Left forelimb (tissue), 1 donor: Measurements from ENCODE around the gene INAVA.

Source experiments
- DNase-seq: peaks from one replicate; pipeline ENCODE4 v3.0.0-alpha.2; 2018; ENCODE audit warnings: low spot score

INAVA gene, protein sequence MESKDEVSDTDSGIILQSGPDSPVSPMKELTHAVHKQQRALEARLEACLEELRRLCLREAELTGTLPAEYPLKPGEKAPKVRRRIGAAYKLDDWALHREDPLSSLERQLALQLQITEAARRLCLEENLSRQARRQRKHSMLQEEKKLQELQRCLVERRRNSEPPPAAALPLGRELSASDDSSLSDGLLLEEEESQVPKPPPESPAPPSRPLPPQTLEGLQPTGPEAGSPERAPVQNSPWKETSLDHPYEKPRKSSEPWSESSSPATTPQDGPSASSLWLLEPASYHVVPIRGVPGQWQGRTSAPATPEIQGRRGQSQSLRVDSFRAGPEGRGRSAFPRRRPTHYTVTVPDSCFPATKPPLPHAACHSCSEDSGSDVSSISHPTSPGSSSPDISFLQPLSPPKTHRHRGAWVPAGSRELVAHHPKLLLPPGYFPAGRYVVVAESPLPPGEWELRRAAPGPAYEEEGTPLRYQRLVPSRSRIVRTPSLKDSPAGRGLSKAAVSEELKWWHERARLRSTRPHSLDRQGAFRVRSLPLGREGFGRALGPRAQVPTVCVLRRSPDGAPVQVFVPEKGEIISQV

DNA sequence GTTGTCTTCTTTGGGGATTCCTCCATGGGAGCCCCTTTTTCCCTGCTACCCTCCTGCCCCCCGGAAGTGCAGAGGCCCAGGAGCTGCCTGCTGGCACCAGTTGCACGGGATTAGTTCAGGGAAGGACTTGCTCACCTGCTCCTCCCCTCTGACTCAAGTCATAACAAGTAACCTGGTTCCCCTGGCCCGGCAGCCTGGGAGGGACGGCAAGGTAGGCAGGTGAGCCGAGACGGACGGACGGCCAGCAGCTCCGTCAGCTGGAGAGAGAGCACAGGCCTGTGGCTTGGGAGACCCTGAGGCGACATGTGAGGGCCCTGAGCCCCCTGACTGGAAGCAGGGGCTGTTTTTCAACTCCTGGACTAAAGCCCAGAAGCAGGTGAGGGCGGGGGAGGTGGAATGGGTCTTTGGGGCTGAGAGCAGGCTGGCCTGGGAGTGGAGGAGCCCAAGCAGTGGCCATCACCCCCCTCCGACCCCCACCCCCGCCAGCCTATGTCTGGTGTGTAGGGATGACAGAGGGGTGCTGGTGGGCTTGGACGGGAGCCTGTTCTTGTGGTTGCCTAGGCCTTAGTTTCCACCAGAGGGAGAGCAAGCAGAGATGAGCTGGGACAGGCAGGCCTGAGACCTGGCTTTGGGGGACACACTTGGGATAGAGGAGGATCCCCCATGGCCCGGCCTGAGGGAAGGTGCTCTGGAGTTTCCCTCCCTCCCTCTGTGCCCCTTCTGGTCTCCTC is at the start of gene INAVA:
INAVA (plus strand) TSS at position 189 of the 731 bp plus-strand sequence. CDS start 3,501 bp downstream, outside the sequence.
- no peak for DNase-seq

DNA sequence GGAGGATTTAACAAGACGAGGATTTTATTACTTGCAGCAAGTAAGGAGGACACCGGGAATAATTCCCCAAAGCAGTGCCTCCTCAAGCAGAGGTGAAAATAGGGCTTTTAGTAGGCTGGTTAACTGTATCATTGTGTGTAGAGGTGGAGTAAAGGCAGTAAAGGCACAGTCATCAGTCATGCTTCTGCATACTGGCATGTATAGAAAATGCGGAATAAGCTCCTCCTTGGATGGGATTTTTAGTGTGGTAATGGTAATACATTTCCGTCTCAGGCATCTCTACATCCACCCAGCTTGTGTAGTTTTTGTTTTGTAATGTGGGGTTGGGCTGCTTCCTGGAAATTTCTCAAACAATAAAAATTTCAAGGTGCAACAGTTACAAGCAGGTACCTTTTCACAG is 49.3 kb upstream of the INAVA start:
- no peak for DNase-seq

DNA sequence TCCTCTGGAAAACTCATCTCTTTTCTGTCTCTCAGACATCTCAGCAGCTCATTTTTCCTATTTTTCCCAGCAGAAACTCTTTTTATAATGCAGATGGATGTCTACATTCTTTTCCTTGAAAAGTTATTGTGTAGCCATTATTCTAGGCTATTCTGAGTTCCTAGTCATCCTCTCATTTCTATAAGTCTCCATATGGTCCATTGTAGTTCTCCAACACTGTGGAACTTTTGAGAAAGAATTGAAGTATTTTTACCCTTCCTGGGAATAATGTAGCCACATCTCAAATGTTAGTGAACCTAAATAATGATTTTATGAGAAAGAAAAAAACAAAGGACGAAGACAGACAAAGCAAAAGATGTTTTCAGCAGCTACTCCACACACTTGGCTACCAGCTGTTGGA is 48.3 kb upstream of the INAVA start:
- no peak for DNase-seq

DNA sequence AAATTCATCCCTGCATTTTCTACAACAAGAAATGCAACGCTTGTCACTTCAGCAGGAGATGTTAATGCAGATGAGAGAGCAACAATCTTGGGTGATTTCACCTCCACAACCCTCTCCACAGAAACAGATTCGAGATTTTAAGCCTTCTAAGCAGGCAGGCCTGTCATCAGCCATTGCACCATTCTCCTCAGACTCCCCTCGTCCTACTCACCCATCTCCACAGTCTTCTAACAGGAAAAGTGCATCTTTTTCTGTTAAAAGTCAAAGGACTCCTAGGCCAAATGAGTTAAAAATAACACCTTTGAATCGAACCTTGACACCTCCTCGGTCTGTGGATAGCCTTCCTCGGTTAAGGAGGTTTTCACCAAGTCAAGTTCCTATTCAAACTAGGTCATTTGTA is 45.3 kb upstream of the INAVA start:
- DNase-seq, result no peak

DNA sequence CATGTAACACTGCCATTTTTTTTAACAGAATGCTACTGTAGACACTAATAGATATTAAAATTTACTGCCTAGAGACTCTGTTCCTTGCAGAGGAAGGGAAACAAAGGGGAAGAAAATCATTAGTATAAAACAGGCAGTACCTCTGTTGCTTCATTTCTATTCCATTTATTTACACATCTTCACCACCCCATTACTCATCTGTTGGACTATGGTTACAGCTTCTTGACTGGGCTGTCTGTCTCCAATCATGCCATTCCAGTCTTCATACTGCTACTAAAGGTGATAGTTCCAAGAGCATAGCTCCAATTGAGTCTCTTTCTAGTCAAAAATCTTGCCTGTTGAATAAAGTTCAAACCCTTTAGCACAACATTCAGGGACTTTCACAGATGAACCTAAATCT is 44.1 kb upstream of the INAVA start:
- no peak for DNase-seq

DNA sequence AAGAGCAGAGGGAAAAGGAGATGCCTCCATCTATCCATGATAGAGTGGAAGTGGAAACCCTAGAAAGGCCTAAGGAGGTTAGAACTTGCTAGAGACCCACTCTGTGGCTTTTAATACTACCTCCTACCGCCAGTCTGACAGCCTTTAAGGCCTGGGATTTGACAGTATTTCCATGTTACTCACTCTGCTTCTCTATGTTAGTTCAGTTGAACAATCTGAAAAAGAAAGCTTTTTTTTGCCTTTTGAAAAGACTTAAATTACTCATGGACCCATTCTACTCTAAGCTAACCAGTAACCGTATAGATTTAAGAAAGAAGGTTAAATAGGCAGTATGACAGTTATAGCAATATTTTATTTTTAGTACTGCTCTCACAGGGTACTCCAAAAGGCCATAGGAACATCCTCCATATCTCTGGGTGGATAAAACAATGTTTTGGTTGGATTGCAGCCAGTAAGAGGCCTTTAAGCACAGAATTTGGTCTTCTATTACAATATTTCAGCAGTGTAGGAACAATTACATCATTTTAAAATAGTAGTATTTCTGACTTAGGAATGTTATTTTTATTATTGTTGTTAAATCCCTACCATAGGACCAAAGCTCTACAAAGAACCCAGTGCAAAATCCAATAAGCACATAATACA is 37.9 kb upstream of the INAVA start:
- no peak for DNase-seq

DNA sequence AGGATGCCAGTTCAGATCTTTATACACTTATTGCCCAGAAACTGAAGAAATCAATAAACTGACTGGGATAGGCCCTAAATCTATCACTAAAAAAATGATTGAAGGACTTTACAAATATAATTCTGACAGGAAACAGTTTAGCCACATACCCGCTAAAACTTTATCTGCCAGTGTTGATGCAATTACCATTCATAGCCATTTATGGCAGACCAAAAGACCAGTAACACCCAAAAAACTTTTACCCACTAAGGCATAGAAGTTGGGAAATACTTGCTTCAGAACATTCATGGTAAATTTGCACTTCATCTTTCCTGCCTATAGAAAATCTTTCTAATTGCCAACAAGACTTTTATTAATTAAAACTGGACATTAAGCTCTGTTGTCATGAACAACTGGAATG is 36.9 kb upstream of the INAVA start:
- DNase-seq, result no peak

DNA sequence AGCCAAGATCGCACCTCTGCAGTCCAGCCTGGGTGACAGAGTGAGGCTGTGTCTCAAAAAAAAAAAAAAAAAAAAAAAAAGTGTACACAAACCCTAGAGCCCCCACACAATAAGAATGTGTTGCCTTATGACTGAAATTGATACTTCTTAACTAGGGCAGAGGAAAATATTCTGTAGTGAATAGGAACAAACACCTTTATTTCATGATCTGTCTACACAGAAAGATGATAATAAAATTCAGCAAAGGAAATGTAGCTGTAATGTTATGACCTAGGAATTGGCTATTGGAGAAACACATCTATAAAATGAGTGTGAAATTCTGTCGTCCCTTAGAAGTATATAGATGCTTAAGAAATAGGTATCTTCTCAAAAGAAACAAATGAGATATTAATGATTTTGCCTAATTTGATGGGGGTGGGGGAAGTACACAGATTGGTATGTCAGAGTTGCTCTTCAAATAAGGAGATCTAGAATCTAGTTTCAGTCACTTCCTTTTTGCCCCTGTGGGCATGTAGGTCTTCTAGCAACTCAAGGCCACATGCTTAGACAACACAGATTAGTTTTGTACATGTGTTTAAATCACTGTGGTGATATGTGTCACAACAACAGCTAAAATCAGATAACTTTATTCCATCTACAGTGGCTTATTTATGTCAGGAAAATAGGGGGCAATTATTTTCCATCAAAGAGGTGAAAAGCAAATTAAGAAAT is 32.6 kb upstream of the INAVA start:
- DNase-seq, result no peak

DNA sequence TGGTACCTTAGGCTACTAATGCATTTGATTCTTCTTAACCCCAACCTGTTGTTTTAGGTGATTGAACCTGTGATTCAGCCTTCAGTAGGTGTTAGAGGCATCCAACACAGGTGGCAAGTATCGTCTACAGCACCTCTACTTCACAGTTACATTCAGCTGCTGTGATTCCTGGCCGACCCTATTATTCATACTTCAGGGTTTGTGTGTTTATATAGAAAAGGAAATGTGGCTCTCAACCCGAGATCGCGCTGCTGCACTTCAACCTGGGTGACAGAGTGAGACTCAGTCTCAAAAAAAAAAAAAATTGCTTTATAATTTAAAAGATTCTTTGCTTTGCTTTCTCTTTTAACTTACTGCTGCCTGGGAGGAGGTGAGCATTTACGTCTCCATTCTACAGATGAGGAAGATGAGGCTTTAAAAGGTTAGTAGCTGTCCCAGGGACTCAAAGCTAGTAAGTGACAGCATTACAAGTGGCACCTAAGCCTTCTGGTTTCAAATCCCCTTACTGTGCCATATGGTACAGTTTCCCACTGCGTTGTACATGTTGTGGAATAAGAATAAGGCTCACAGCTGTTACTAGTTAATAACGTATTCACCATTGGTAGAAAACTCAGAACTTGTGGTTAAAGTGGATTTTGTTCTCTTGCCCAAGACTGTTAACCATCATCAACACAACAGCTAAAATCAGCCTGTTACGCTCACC is 31.8 kb upstream of the INAVA start:
- no peak for DNase-seq

DNA sequence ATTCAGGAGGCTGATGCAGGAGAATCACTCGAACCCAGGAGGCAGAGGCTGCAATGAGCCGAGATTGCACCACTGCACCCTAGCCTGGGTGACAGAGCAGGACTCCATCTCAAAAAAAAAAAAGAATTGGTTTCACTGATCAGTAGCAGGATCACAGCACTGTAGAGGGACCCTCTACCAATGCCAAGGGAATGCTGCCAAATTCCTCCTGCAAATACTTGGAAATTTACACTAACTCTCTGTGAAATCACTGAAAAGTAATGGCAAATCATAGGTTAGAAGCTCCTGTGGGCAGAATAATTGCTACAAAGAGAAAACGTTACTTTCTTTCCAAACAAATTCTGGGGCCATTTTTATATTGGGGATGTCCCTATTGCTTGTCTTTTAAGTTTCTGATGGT is 28.6 kb upstream of the INAVA start:
- no peak for DNase-seq

DNA sequence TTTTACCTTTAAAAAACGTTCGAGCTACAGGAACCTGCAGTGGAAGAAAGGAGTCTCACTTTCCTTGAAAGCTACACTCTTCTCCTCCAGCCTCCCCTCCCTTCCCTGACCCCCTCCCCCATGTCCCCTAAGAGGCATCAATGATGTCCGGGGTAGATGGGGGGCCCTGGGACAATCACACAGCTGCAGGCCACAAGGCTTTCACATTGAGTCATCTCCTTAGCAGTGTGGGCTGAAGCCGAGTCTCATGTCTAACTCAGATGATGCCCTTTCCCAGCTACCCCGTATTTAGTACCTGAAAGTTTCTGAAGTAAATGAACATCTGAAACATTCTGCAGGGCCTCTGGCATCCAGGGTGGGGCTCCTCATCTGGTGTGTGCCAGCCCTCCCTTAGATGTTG is 28.2 kb upstream of the INAVA start:
- DNase-seq, result no peak

DNA sequence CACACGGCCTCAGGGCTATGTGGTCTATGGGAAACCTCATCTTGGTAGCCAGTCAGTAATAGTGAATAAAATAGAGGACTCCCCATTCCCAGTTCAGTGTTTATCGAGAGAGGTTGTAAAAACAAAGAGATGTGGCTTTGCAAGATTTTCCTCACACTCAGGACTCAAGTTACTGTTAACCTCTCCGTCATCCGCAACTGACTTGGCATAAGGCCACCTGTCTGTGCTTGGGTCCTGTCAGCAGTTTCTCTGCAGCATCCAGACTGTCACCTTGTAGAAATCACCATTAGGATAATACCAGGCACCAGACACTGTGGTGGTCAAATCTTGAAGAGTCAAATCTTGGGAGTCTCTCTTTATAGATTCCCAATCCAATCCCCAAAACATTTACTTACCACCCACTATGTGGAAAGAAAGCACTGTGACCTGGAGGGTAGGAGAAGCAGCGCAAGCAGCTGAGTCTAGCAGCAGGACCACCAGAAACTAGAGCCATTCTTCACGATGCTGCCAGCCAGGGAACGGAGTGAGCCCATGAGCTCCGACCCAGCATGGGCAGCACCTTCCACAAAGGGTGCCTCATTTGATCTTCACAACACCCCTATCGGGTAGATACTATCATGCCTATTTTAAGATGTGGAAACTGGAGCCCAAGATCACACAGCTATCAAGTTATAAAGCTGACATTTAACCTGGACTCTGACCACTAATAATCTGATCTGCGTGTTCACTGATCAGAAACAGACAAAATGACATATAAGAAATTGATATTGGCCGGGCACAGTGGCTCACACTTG is 27.5 kb upstream of the INAVA start:
- no peak for DNase-seq

DNA sequence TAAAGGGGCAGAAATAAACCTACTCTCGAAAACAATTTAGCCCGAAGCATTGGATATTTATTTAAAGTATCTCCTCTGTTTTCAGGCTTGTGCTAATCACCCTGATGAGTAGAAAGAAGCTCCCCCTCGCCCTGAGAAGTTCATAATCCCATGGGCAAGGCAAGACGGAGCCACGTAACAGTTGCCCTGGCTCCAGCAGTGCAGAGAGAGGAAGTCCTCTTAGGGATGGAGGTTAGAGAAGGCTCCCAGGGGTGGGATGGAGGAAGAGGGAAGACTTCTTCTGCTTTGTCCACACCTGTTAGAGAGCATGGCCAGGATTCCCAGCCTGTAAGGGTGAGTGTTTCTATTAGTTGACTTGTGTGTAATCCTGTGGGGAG is 25.3 kb upstream of the INAVA start:
- DNase-seq, result no peak

DNA sequence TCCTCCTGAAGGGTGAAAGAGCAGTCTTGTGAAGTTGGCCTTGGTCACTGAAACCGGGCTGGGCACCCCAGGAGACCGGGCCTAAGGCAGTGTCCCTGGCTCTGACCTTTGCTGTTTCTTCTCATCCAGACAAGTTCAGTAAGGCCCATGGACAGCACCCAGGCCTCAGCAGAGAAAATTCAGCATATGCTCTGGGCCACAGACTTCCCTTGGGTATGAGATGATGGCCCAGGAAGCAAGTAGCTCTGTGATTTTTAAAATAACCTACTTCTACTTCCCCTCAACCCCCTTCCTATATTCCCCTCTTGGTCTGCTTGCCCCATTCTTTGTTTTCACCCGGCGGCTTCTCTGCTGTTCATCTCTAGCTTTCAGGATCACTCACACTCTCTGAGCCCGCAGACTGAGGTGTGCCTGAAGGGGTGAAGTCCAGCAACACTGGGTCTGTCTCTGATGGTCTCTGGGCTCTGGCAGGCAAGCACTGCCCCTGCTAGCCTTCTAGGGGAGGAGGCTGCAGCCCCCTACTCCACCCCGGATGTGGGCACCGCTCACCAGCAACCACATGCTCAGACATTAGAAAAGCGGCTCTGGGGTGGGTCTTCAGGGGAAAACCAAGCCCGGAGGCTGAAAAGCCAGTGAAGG is 24.8 kb upstream of the INAVA start:
- no peak for DNase-seq

DNA sequence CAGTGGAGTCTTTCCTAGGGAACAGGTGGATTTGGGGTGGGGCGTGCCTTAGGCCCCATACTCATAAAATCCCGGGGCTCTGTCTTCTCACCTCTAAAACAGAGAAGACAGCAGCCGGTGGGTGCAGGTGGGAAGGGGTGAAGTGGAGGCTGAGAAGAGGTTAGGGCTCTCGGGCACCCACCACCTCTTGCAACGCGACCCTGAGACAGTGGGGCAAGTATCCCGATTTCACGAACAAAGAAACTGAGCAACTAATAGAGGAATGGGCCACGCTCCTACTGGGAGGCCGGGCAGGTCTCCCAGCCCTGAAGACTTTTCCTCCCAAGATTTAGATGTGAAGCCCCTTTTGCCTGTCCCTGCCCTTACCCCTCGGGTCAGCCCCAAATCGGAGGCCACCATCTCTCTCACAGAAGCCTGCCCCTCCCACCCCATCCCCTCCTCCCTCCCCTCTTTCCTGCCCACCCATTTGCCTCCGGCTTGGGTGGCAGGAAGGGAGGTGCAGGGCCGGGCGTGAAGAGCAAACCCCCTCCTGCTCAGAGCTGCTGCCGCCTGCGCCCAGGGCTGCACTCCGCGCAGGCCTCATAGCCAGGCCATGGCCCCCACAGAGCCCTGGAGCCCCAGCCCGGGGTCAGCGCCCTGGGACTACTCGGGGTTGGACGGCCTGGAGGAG is 22.1 kb upstream of the INAVA start, which contains the start of gene GPR25:
GPR25 (plus strand) TSS at position 536 of the 670 bp plus-strand sequence; CDS start at position 593, 57 bp downstream.
- DNase-seq, result no peak

DNA sequence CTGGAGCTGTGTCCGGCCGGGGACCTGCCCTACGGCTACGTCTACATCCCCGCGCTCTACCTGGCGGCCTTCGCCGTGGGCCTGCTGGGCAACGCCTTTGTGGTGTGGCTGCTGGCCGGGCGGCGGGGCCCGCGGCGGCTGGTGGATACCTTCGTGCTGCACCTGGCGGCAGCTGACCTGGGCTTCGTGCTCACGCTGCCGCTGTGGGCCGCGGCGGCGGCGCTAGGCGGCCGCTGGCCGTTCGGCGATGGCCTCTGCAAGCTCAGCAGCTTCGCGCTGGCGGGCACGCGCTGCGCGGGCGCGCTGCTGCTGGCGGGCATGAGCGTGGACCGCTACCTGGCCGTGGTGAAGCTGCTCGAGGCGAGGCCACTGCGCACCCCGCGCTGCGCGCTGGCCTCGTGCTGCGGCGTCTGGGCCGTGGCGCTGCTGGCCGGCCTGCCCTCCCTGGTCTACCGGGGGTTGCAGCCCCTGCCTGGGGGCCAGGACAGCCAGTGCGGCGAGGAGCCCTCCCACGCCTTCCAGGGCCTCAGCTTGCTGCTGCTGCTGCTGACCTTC is 21.5 kb upstream of the INAVA start:
- DNase-seq, result no peak

DNA sequence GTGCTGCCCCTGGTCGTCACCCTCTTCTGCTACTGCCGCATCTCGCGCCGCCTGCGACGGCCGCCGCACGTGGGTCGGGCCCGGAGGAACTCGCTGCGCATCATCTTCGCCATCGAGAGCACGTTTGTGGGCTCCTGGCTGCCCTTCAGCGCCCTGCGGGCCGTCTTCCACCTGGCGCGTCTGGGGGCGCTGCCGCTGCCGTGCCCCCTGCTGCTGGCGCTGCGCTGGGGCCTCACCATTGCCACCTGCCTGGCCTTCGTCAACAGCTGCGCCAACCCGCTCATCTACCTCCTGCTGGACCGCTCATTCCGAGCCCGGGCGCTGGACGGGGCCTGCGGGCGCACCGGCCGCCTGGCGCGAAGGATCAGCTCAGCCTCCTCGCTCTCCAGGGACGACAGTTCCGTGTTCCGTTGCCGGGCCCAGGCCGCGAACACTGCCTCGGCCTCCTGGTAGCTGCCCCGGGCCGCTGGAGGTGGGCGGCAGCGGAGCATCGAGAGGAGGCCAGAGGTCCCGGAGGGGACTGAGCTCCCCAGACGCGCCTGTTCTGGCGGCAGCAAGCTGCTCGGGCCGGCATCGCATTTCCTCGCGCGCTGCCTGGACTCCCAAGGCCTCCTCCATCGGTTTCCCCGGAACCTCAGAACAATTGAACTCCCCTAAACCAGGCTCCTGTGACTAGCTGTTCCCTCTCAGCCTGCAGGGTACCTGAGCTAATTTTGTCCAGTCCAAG is 20.9 kb upstream of the INAVA start:
- DNase-seq, result no peak

DNA sequence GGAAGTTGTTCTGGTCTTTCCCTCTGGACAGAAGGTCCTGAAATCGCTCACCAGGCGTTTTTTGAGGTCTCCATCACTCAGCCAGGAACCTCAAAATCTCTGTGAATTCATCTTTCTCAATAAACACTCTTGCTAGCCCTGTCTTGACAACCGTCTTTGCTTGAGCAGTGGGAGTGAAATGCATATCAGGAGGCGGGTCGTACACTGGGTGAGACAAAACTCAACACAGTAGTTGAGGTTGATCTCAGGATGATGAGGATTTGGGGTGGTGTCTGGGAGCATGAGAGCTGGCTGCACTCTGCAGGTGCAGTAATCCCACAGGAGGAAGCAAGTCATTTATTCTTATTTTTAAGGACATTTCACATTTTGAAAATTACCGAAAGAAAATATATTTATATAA is 20.0 kb upstream of the INAVA start:
- DNase-seq, result no peak
